PFSK-1 (cell line): ENCODE measurements around the gene NBEA.

ENCODE experiments used
- FOXP2 ChIP-seq: optimal IDR thresholded peaks from 2 replicates; pipeline ENCODE3; 2011; ENCODE audit warnings: borderline replicate concordance, control low read depth, inconsistent platforms; ENCODE audit not compliant: insufficient read depth; ENCODE audit errors: extremely low read length, extremely low read depth
- POLR2AphosphoS5 ChIP-seq: IDR thresholded peaks from 2 replicates; pipeline ENCODE4 v1.6.1; 2012; ENCODE audit warnings: low read depth, mild to moderate bottlenecking, control low read depth, low read length, moderate library complexity
- REST ChIP-seq, 2 experiments: IDR thresholded peaks; 2 replicates each; pipeline versions ENCODE4 v1.6.1 to v1.8.0; 2011 to 2012; ENCODE audit warnings: low read depth in 2 of 2, low read length in 2 of 2, control low read depth in 1 of 2, inconsistent platforms in 1 of 2, mild to moderate bottlenecking in 1 of 2, moderate library complexity in 1 of 2; ENCODE audit not compliant: insufficient read depth in 1 of 2
- TAF1 ChIP-seq: IDR thresholded peaks from 2 replicates; pipeline ENCODE4 v1.6.1; 2012; ENCODE audit warnings: low read length, control low read depth, borderline replicate concordance; ENCODE audit not compliant: insufficient read depth

DNA sequence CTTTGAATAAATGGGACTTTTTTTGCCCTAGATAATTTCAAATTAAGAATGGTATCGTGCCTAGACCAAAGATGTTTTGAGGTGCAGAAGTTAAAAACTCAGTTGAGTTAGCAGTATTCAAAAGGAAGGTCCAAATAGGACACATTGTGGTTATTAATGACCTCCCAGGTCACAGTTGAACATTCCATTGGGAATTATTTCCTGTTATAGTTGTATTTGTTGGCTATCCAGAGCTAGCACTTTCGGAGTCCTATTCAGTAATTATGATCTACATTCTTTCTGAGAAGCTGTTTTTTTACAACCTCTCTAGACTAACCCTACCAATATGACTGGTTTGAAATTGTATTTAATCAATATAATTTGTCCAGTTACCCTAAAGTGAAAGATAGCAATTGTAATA lies 450.7 kb downstream of the NBEA start:
- TF ChIP-seq POLR2AphosphoS5 (no peak), FOXP2 (no peak), REST (IDR thresholded peaks at IDR 0.05; ENCODE audit: insufficient read depth in 1 of 2, low read depth in 2 of 2, low read length in 2 of 2) (no peak), TAF1 (no peak)
